HEK293 (cell line): ENCODE measurements around the gene OR51S1.
"Not testable (repeated sequence)": the region's sequence is repeated elsewhere in the genome, so short reads cannot be mapped to it uniquely, and the experiment has no call there.

Experiments used
- CTCF ChIA-PET: fragments of 350-600 bp; formaldehyde crosslinking; extraction: SDS; loops from one replicate; lab custom pipeline; 2021; ENCODE audit warnings: antibody characterized with exemption; lab: Yijun Ruan, JAX
- POLR2A ChIA-PET: fragments of 300-600 bp; formaldehyde crosslinking; extraction: SDS; loops from one replicate; lab custom pipeline; 2020; ENCODE audit warnings: antibody characterized with exemption, inconsistent platforms; lab: Yijun Ruan, JAX
- H3K27ac ChIP-seq: fragments of 200-500 bp; sonication (Bioruptor generic); 2 replicates; pipeline ENCODE4 v1.5.1; 2014; ENCODE audit warnings: low read depth, low read length, control low read depth, inconsistent platforms; ENCODE audit errors: extremely low read depth
- H3K36me3 ChIP-seq, 2 experiments: fragments of 200-500 bp in 1 of 2; sonication (Bioruptor generic) in 1 of 2; 1 replicate in 1 of 2; 2 replicates in 1 of 2; pipeline ENCODE4 v1.5.1; 2014 to 2017; ENCODE audit warnings: inconsistent platforms in 2 of 2, low read length in 2 of 2; ENCODE audit not compliant: control insufficient read depth in 2 of 2, insufficient read depth in 1 of 2
- H3K4me1 ChIP-seq: fragments of 200-500 bp; sonication (Bioruptor generic); 2 replicates; pipeline ENCODE4 v1.5.1; 2014; ENCODE audit warnings: mild to moderate bottlenecking, low read length, inconsistent platforms; ENCODE audit not compliant: control insufficient read depth, insufficient read depth
- H3K4me3 ChIP-seq: 2 replicates; pipeline ENCODE4 v1.5.1; 2011; ENCODE audit warnings: low read depth, mild to moderate bottlenecking, control low read depth, low read length, moderate library complexity
- H3K9me3 ChIP-seq: fragments of 200-500 bp; sonication (Bioruptor generic); 2 replicates; pipeline ENCODE4 v1.5.1; 2014; ENCODE audit warnings: low read depth, low read length, inconsistent platforms; ENCODE audit not compliant: control insufficient read depth, insufficient read depth
- CTCF ChIP-seq: fragments of 450-650 bp; formaldehyde crosslinking; IDR thresholded peaks from 2 replicates; pipeline ENCODE4 v1.5.1; 2016; ENCODE audit warnings: missing biosample characterization, missing genetic modification characterization
- HOXC10 ChIP-seq: sonication (generic); formaldehyde crosslinking; IDR thresholded peaks from 2 replicates; pipeline ENCODE4 v1.8.1; 2023; ENCODE audit warnings: mild to moderate bottlenecking, missing genetic modification reagents
- KLF16 ChIP-seq: fragments of 450-650 bp; formaldehyde crosslinking; IDR thresholded peaks from 2 replicates; pipeline ENCODE4 v1.5.1; 2017; ENCODE audit warnings: missing biosample characterization, missing genetic modification characterization
- MEIS1 ChIP-seq: sonication (generic); formaldehyde crosslinking; IDR thresholded peaks from 2 replicates; pipeline ENCODE4 v1.8.1; 2022; ENCODE audit warnings: missing genetic modification reagents, mild to moderate bottlenecking, borderline replicate concordance
- OSR2 ChIP-seq: fragments of 450-650 bp; formaldehyde crosslinking; IDR thresholded peaks from 2 replicates; pipeline ENCODE4 v1.5.1; 2016; ENCODE audit warnings: missing biosample characterization, missing genetic modification characterization
- PATZ1 ChIP-seq: fragments of 450-650 bp; formaldehyde crosslinking; IDR thresholded peaks from 2 replicates; pipeline ENCODE4 v1.5.1; 2016; ENCODE audit warnings: missing biosample characterization, missing genetic modification characterization
- PRDM10 ChIP-seq: fragments of 450-650 bp; formaldehyde crosslinking; IDR thresholded peaks from 2 replicates; pipeline ENCODE4 v1.5.1; 2016; ENCODE audit warnings: missing biosample characterization, missing genetic modification characterization
- RBAK ChIP-seq: fragments of 450-650 bp; formaldehyde crosslinking; IDR thresholded peaks from 2 replicates; pipeline ENCODE4 v1.5.1; 2016; ENCODE audit warnings: missing biosample characterization, missing genetic modification characterization
- SP7 ChIP-seq: fragments of 450-650 bp; formaldehyde crosslinking; IDR thresholded peaks from 2 replicates; pipeline ENCODE4 v1.5.1; 2016; ENCODE audit warnings: missing biosample characterization, missing genetic modification characterization
- TCF7L2 ChIP-seq: IDR thresholded peaks from 2 replicates; pipeline ENCODE4 v1.6.1; 2011; ENCODE audit warnings: low read depth, mild to moderate bottlenecking, inconsistent platforms, low read length, moderate library complexity, borderline replicate concordance
- TRIM28 ChIP-seq: IDR thresholded peaks from 2 replicates; pipeline ENCODE4 v1.6.1; 2011; ENCODE audit warnings: low read length, control low read depth, borderline replicate concordance
- YY1 ChIP-seq: fragments of 450-650 bp; formaldehyde crosslinking; IDR thresholded peaks from 2 replicates; pipeline ENCODE4 v1.5.1; 2018; ENCODE audit warnings: missing biosample characterization, missing genetic modification characterization
- YY2 ChIP-seq: fragments of 450-650 bp; formaldehyde crosslinking; IDR thresholded peaks from 2 replicates; pipeline ENCODE4 v1.5.1; 2016; ENCODE audit warnings: missing biosample characterization, missing genetic modification characterization
- ZBTB20 ChIP-seq: fragments of 450-650 bp; formaldehyde crosslinking; IDR thresholded peaks from 2 replicates; pipeline ENCODE4 v1.5.1; 2016; ENCODE audit warnings: missing biosample characterization, missing genetic modification characterization
- ZNF140 ChIP-seq: fragments of 450-650 bp; formaldehyde crosslinking; IDR thresholded peaks from 2 replicates; pipeline ENCODE4 v1.5.1; 2016; ENCODE audit warnings: missing biosample characterization, missing genetic modification characterization
- ZNF184 ChIP-seq: fragments of 450-650 bp; IDR thresholded peaks from 2 replicates; pipeline ENCODE4 v1.5.1; 2018; ENCODE audit warnings: missing biosample characterization, mild to moderate bottlenecking, missing genetic modification characterization
- ZNF2 ChIP-seq: fragments of 450-650 bp; formaldehyde crosslinking; IDR thresholded peaks from 2 replicates; pipeline ENCODE4 v1.5.1; 2016; ENCODE audit warnings: missing biosample characterization, missing genetic modification characterization
- ZNF266 ChIP-seq: fragments of 450-650 bp; formaldehyde crosslinking; IDR thresholded peaks from 2 replicates; pipeline ENCODE4 v1.5.1; 2016; ENCODE audit warnings: missing biosample characterization, missing genetic modification characterization, low read depth
- ZNF335 ChIP-seq: fragments of 450-650 bp; formaldehyde crosslinking; conservative IDR thresholded peaks from 2 replicates; pipeline ENCODE4 v1.5.1; 2016; ENCODE audit warnings: missing biosample characterization, missing genetic modification characterization
- ZNF341 ChIP-seq: fragments of 450-650 bp; formaldehyde crosslinking; IDR thresholded peaks from 2 replicates; pipeline ENCODE4; 2016; ENCODE audit warnings: low read depth, missing biosample characterization, missing genetic modification characterization
- ZNF354C ChIP-seq: fragments of 450-650 bp; formaldehyde crosslinking; IDR thresholded peaks from 2 replicates; pipeline ENCODE4 v1.5.1; 2016; ENCODE audit warnings: missing biosample characterization, missing genetic modification characterization, low read depth, borderline replicate concordance
- ZNF416 ChIP-seq: fragments of 450-650 bp; formaldehyde crosslinking; IDR thresholded peaks from 2 replicates; pipeline ENCODE4 v1.5.1; 2016; ENCODE audit warnings: missing biosample characterization, missing genetic modification characterization
- ZNF501 ChIP-seq: fragments of 450-650 bp; formaldehyde crosslinking; IDR thresholded peaks from 2 replicates; pipeline ENCODE4 v1.5.1; 2016; ENCODE audit warnings: missing biosample characterization, missing genetic modification characterization
- ZNF571 ChIP-seq: fragments of 450-650 bp; formaldehyde crosslinking; IDR thresholded peaks from 2 replicates; pipeline ENCODE4 v1.5.0; 2017; ENCODE audit warnings: missing biosample characterization, missing genetic modification characterization
- ZNF596 ChIP-seq: fragments of 450-650 bp; IDR thresholded peaks from 2 replicates; pipeline ENCODE4 v1.5.0; 2018; ENCODE audit warnings: missing biosample characterization, mild to moderate bottlenecking, missing genetic modification characterization, moderate library complexity
- ZNF843 ChIP-seq: fragments of 450-650 bp; formaldehyde crosslinking; IDR thresholded peaks from 2 replicates; pipeline ENCODE4 v1.5.1; 2016; ENCODE audit warnings: missing biosample characterization, missing genetic modification characterization

OR51S1 gene

GRCh38 chr11:4862447-4863236 lies 13.6 kb upstream of the OR51S1 start:
- TF ChIP-seq ZNF2 (tag by site-specific recombination) (no peak), ZNF266 (tag by site-specific recombination) (no peak), MEIS1 (no peak), ZNF184 (tag by site-specific recombination) (no peak), YY1 (no peak), ZBTB20 (tag by site-specific recombination) (no peak), CTCF (tag by site-specific recombination) (no peak), ZNF354C (no peak), YY2 (no peak), TCF7L2 (no peak), SP7 (tag by site-specific recombination) (no peak), ZNF596 (tag by site-specific recombination) (no peak), ZNF501 (tag by site-specific recombination) (no peak), ZNF416 (tag by site-specific recombination) (no peak), ZNF335 (tag by site-specific recombination) (no peak)
- Histone ChIP-seq H3K4me3 (no peak overlapping the region), H3K4me1 (no peaks in the 10 kb centered on the region), H3K27ac (no peak overlapping the region), H3K9me3 (no peaks in the 10 kb centered on the region), H3K36me3 (no peaks in the 10 kb centered on the region)
- ChIA-PET POLR2A (no interaction called here), CTCF (interaction anchor here (0.6 kb wide), 1 partner anchor 151 kb away, joined by 3 read pairs; no protein-coding TSS in a partner anchor)

- CTCF ChIA-PET: interaction anchor here (0.6 kb wide), 1 partner anchor 1593 kb away, joined by 4 read pairs; no protein-coding TSS in a partner anchor
- H3K4me3 ChIP-seq, H3K9me3 ChIP-seq, H3K4me1 ChIP-seq, POLR2A ChIA-PET, H3K27ac ChIP-seq, H3K36me3 ChIP-seq: not testable (repeated sequence)
Observed at GRCh38 chr11:4854286-4854685, 5.3 kb upstream of the OR51S1 start.

GRCh38 chr11:4851033-4851432 lies 2.0 kb upstream of the OR51S1 start:
- Histone ChIP-seq H3K4me3 (no peak overlapping the region), H3K27ac (no peak overlapping the region), H3K4me1 (no peaks in the 10 kb centered on the region), H3K36me3 (no peaks in the 10 kb centered on the region), H3K9me3 (no peaks in the 10 kb centered on the region)
- POLR2A ChIA-PET: no interaction called here
- CTCF ChIA-PET: no interaction called here
- no peak for TF ChIP-seq ZNF843 (tag by site-specific recombination)
- no peak for TF ChIP-seq HOXC10 (CRISPR knock-in tag)
- TF ChIP-seq OSR2: no peak
- TF ChIP-seq PRDM10: no peak
- no peak for TF ChIP-seq KLF16 (tag by site-specific recombination)
- TF ChIP-seq PATZ1: no peak
- no peak for TF ChIP-seq TRIM28
- no peak for TF ChIP-seq ZNF571 (tag by site-specific recombination)
- TF ChIP-seq RBAK (tag by site-specific recombination): no peak
- TF ChIP-seq ZNF140 (tag by site-specific recombination): no peak
- no peak for TF ChIP-seq ZNF341 (tag by site-specific recombination)
